Esophagus mucosa (tissue), 1 donor: Measurements from ENCODE around the gene LINGO3. TPM values are rescaled to one million over a fixed set of nuclear protein-coding genes. Genes with fewer than 3 reads are reported as not detected.
"Not testable (repeated sequence)": the region's sequence is repeated elsewhere in the genome, so short reads cannot be mapped to it uniquely, and the experiment has no call there.

ENCODE experiments used
- ATAC-seq: fragments of 200-7000 bp; cut with Tn5 transposase; one replicate; pipeline ENCODE4 v1.9.1; 2020
- total RNA-seq: library from RNA; stranded (reverse); gene quantifications from one replicate; pipeline ENCODE4 v1.2.4, GENCODE V29; 2023
- donor health status: DM: yes; HTN: yes; CAD: no.

Gene LINGO3
- total RNA-seq, 1 donor from 2014 or later = not detected

GRCh38 chr19:2303211-2303798 lies 4.6 kb downstream of the LINGO3 start:
- no peak for ATAC-seq

GRCh38 chr19:2302319-2303210 lies 5.4 kb downstream of the LINGO3 start:
- peak; percentile 38 for ATAC-seq

- ATAC-seq = no peak
These were observed 7.4 kb downstream of the LINGO3 start for GRCh38 chr19:2300533-2300932.

GRCh38 chr19:2296141-2296540 lies 11.8 kb downstream of the LINGO3 start:
- ATAC-seq = no peak

DNA sequence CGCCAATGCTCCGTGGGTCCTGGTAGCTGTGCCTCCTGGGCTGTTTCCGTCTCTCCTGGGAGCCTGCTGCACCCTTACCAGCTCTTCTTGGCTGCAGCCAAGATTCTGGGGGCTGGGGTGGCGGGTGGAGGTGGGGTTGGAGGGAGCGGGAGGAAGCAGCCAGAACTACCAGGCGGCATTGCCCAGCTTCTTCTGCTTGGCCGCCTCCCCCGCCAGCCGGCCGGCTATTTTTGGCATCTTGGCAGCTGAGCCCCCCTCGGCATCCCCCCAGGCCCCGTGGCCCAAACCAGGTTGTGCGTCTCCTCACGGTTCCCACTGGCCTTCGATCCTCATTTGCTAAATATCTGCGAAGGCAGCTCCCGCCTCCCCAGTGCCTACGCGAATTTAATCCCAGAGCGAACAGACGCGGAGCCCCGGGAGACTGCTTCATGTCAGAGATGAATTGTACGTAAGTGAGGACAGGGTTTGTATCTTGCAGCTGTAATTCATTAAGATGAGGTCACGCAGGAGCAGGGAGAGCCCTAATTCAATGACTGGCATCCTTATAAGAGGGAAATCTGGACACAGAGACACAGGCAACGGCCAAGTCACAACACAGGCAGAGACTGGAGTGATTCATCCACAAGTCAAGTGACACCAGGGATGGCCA lies 13.1 kb downstream of the LINGO3 start:
- ATAC-seq = peak; percentile 19

DNA sequence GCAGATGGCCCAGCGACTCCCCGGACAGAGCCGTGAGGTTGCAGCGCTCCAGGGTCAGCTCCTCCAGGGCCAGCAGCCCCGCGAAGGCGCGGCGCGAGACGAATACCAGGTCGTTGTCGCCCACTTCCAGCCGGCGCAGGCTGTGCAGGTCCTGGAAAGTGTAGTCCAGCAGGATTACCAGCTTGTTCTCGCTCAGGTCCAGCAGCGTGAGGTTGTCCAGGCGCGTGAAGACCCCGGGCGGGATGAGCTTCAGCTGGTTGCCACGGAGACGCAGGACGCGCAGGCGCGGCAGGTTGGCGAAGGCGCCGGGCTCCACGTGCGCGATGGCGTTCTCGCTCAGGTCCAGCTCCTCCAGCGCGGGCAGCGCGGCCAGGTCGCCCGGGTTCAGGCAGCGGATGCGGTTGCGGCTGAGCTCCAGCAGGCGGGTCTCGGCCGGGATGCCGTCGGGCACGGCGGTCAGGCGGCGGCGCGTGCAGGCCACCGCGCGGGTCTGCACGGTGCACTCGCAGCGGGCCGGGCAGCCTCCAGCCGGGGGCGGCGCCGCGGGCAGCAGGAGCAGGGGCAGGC lies 16.7 kb downstream of the LINGO3 start:
- ATAC-seq = no peak

DNA sequence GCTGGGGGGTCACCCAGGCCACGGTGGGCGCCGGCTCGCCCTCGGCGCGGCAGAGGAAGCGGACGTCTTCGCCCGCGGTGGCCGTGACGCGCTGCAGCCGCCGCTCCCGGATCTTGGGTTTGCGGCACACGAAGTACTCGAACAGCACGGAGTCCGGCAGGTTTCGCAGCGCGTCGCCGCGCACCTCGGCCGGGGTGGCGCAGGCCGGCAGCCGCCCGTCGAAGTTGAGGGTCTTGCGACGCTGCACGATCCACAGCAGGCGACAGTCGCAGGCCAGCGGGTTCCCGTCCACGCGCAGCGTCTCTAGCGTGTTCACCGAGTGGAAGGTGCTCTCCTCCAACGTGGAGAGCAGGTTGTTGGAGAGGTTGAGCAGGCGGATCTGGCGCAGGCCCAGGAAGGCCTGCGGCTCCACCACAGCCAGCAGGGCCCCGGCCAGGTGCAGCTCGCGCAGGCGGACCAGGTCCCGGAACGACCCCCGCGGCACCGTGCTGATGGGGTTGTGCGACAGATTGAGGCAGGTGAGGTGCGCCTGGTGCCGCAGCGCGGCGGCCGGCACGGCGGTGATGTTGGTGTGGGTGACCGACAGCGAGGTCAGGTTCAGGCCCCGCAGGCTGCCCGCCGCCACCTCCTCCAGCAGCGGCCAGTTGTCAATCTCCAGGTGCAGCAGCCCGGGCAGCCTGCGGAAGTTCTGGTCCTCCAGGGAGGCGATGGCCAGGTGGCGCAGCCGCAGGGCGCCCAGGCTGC lies 17.3 kb downstream of the LINGO3 start:
- no peak for ATAC-seq

- peak; percentile 36 for ATAC-seq
These were observed 18.1 kb downstream of the LINGO3 start for GRCh38 chr19:2289714-2290435.

DNA sequence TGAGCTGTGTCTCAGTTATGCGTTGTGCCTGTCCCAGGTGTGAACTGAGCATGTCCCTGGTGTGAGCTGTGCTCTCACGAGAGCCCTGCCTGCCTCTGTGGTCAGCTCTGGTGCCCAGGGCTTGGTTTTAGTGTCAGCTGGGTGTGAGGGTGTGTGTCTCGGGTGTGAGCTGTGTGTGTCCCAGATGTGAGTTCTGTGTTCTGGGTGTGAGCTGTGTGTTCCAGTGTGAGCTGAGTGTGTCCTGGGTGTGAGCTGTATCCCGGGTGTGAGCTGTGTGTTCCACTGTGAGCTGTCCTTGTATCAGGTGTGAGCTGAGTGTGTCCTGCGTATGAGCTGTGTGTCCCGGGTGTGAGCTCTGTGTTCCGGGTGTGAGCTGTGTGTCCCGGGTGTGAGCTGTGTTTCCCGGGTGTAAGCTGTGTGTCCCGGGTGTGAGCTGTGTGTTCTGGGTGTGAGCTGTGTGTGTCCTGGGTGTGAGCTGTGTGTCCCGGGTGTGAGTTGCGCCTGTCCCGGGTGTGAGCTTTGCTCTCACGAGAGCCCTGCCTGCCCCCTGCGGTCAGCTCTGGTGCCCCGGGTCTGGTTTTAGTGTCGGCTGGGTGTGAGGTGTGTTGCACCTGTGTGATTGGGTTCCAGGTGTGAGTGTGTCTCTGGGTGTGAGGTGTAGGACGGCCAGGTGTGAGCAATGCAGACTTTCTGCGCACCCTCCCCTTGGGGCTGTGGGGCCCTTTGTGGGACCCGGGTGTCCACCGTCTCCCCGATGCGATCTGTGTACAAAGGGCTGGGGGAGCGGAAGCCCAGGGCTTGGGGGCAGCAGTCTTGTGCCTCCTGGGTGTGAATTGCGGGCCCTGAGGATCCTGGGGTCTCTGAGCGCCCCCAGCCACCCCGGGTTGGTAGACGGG lies 18.9 kb downstream of the LINGO3 start:
- peak; percentile 4 for ATAC-seq

DNA sequence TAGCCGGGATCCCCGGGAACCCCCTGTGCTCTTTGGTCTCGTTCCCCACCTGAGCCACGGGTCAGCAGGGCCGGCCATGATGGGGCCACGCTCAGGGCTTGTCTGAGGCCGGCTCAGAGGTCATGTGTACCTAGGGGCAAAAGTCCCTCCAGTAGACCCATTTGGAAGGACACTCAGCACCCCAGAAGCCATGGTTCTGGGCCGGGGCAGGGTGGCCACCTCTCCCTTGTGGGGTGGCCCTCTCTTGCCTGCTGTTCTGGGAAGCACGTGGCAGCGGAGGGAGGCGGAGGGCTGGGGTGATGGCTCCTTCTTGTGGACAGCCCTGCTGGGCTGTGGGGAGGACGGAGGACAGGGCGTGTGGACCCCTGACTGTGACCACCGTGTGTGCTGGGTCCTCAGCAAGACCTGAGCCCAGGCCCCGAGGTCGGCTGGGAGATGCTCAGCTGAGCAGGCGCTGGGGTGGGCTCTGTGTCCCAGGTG lies 19.6 kb downstream of the LINGO3 start:
- no peak for ATAC-seq

DNA sequence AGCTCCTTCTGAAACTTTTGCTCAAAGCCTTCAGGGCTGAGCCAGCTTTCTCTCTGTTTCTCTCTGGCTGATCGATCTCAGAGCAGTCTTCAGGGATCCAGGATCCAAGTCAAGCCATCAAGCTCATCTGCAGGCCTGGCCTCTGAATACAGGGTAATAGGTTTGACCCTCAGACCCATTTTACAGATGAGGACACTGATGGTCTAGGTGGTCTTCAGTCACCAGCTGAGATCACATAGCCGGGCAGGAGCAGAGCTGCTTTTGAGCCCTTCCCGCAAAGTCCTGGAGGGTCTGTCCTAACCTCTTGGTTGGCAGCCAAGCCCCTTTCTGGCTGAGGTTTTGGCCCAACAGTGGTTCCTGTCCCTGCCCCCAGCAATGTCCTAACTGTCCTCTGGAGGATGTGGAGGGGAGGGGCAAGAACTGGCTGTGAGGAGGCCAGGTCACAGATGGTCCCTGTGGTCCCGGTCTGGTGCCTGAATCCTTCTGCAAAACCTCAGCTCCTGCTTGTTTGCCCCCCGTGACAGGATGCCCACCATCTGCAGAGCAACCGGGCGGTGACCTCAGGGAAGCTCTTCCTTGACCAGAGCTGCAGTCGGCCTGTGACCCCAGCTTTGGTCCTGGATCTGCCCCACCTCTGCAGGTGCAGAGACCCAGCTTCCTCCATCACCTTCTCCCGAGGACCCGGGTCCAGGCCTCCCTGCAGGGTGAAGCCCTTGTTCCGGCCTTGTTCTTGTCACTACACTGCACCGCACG lies 20.2 kb downstream of the LINGO3 start:
- ATAC-seq = no peak

GRCh38 chr19:2286402-2287140 lies 21.4 kb downstream of the LINGO3 start:
- no peak for ATAC-seq

GRCh38 chr19:2283835-2284507 lies 24.0 kb downstream of the LINGO3 start:
- ATAC-seq = no peak

DNA sequence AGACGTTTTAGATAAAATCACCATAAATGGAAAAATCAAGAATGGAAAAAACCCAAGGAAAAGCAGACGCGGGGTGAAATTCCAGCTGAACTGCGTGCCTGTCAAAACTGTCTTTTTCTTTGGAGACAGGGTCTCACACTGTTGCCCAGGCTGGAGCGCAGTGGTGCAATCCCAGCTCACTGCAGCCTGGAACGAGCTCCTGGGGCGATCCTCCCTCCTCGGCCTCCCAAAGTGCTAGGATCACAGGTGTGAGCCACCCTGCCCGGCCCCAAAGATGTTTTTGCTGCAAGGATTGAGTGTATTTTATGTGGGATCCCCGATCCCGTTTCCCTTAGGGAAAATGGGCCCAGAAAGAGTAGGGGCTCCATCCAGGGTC lies 25.1 kb downstream of the LINGO3 start:
- no peak for ATAC-seq

GRCh38 chr19:2282062-2282861 lies 25.7 kb downstream of the LINGO3 start, which contains the start of gene PEAK3:
PEAK3 (minus strand) TSS chr19:2282175; CDS start chr19:2280931, 1,244 bp downstream.
- peak; percentile 28 for ATAC-seq

GRCh38 chr19:2281265-2282061 lies 26.5 kb downstream of the LINGO3 start:
- ATAC-seq = not testable (repeated sequence)
